ENCODE data around the gene ZBTB16.

- TF ChIP-seq CTCF (IDR thresholded peaks at IDR 0.05), result no peak
- TF ChIP-seq POLR2A (IDR thresholded peaks at IDR 0.05), result no peak
Observed at GRCh38 chr11:114026355-114026754, 33.2 kb upstream of the ZBTB16 start.

All from adrenal gland (tissue), 5 donors.